Panc1 (cell line): ENCODE measurements around the gene IGFLR1.

Source experiments
- CTCF ChIP-seq: fragments of 450-650 bp; IDR thresholded peaks from 2 replicates; pipeline ENCODE4 v1.5.1; 2017; ENCODE audit warnings: mild to moderate bottlenecking
- POLR2AphosphoS5 ChIP-seq: IDR thresholded peaks from 2 replicates; pipeline ENCODE4 v1.6.1; 2012; ENCODE audit warnings: mild to moderate bottlenecking, low read depth, low read length, moderate library complexity

GRCh38 chr19:35767288-35768081 is 25.2 kb upstream of the IGFLR1 start:
- TF ChIP-seq CTCF = no peak
- no peak for TF ChIP-seq POLR2AphosphoS5
